Measurements from ENCODE around the gene MED13L. TPM values are rescaled to one million over a fixed set of nuclear protein-coding genes. Genes with fewer than 3 reads are reported as not detected.

The MED13L gene
- total and polyA plus RNA-seq, 11 donors: 12.2 to 84.1 (median 60.2) TPM

DNA sequence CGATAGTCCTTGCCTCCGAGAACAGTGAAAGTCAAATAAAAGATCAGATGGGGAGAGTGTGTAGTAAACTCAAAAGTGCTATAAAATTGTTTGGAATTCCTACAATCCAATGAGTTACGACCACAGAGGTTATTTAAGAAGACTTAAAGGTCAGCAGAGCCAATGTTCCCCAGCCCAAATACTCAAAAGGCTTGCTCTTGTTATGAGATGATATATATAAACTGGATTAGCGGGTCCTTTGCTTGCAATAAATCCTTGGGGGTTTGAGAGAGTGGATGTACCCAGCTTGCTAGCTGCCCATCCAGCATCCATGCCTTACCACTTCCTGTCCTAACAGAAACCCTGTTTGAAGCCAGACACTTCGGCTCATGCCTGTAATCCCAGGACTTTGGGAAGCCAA is 29.0 kb upstream of the MED13L start:
- no peaks in the 10 kb centered on the region for H3K27me3 ChIP-seq
- H3K4me1 ChIP-seq: peaks cover 0 to 20% (median 0%) of the 10 kb centered on the region in 12 donors
- TF ChIP-seq POLR2A (IDR thresholded peaks at IDR 0.05): no peak
- TF ChIP-seq, protein P1, sequence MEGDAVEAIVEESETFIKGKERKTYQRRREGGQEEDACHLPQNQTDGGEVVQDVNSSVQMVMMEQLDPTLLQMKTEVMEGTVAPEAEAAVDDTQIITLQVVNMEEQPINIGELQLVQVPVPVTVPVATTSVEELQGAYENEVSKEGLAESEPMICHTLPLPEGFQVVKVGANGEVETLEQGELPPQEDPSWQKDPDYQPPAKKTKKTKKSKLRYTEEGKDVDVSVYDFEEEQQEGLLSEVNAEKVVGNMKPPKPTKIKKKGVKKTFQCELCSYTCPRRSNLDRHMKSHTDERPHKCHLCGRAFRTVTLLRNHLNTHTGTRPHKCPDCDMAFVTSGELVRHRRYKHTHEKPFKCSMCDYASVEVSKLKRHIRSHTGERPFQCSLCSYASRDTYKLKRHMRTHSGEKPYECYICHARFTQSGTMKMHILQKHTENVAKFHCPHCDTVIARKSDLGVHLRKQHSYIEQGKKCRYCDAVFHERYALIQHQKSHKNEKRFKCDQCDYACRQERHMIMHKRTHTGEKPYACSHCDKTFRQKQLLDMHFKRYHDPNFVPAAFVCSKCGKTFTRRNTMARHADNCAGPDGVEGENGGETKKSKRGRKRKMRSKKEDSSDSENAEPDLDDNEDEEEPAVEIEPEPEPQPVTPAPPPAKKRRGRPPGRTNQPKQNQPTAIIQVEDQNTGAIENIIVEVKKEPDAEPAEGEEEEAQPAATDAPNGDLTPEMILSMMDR (IDR thresholded peaks at IDR 0.05): no peak
- WGBS, 4 donors: 90 to 96% (median 93%) methylated on average over 5 of the region's 5 CpGs
- intact Hi-C loops (cut with DNase I): no loop called here
- H3K4me3 ChIP-seq: no peak overlapping the region
- no peaks in the 10 kb centered on the region for H3K36me3 ChIP-seq
- no peak overlapping the region for H3K27ac ChIP-seq
- peaks cover 0 to 16% (median 5%) of the 10 kb centered on the region in 12 donors for H3K9me3 ChIP-seq
- ATAC-seq (no peak), DNase-seq (no peak)

DNA sequence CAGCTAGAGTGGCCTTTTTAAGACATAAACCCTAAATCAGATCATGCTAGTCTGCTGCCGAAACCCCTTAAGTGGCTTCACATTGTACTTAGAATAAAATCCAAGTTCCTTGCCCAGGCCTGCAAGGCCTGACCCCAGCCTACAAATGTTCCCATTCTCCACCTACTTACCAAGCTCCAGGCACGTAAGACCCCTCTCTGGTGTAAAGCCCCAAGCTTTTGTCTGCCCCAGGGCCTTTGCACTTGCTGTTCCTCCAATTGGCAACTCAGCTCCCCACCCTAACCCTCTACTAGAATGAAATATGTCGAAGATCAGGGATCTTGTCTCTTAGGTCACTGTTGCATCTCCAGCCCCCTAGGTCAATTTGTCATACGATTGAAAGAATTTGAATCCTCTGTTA is 27.1 kb upstream of the MED13L start:
- peaks cover 0 to 9% (median 1%) of the 10 kb centered on the region in 12 donors for H3K9me3 ChIP-seq
- WGBS, 4 donors: 97 to 99% (median 97%) methylated on average over 4 of the region's 4 CpGs
- no peak overlapping the region for H3K27ac ChIP-seq
- no peak for ATAC-seq
- no peaks in the 10 kb centered on the region for H3K27me3 ChIP-seq
- H3K36me3 ChIP-seq: no peaks in the 10 kb centered on the region
- no peak for DNase-seq
- H3K4me1 ChIP-seq: peaks cover 0 to 26% (median 0%) of the 10 kb centered on the region in 12 donors
- intact Hi-C loops (cut with DNase I): no loop called here
- no peak overlapping the region for H3K4me3 ChIP-seq
- TF ChIP-seq POLR2A (IDR thresholded peaks at IDR 0.05): no peak
- TF ChIP-seq, protein P1 (IDR thresholded peaks at IDR 0.05): no peak

DNA sequence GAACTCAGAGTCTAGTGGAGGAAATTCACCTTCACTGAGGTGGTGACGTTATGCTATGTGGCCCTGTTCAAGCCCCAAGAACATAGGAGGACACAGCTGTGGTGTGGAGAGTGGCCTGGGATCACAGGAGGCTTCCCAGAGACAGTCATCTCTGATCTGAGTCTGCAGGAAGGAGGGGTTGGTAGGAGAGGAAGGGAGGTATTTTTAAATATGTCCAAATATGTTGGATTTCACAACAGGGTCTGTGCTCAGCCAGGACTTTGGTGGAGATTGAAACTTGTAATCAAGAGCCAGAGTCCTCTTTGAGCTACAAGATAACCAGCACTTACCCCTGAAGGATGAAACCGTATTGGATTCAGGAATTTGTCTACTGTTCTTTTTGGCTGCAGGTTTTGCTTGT is 26.4 kb upstream of the MED13L start:
- Histone ChIP-seq H3K4me1 (peaks cover 0 to 33% (median 0%) of the 10 kb centered on the region in 12 donors), H3K27ac (no peak overlapping the region), H3K9me3 (peaks cover 0 to 2% (median 0%) of the 10 kb centered on the region in 12 donors), H3K4me3 (no peak overlapping the region), H3K27me3 (no peaks in the 10 kb centered on the region), H3K36me3 (no peaks in the 10 kb centered on the region)
- ATAC-seq (peak; percentile 30 to 70 (median 54)), DNase-seq (no peak)
- WGBS, 4 donors: 59 to 80% (median 72%) methylated on average over 2 of the region's 2 CpGs
- intact Hi-C loops (cut with DNase I): no loop called here
- TF ChIP-seq POLR2A (IDR thresholded peaks at IDR 0.05): no peak

DNA sequence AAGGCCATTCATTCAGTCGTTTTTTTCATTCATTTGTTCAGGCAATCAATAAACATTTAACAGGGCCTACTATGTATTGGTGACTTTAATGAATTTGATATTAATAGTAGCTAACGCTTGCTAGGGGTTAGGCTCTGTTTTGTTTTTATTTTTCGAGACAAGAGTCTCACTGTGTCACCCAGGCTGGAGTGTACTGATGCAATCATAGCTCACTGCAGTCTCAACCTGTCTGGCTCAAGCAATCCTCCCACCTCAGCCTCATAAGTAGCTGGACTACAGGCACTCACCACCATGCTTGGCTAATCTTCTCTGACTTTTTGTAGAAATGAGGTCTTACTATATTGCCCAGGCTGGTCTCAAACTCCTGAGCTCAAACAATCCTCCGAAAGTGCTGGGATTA is 25.6 kb upstream of the MED13L start:
- H3K4me3 ChIP-seq: no peak overlapping the region
- no peak for ATAC-seq
- WGBS, 4 donors: 79 to 89% (median 85%) methylated on average over 4 of the region's 4 CpGs
- no peaks in the 10 kb centered on the region for H3K9me3 ChIP-seq
- DNase-seq: no peak
- no peaks in the 10 kb centered on the region for H3K36me3 ChIP-seq
- H3K4me1 ChIP-seq: peaks cover 0 to 36% (median 0%) of the 10 kb centered on the region in 12 donors
- no peak overlapping the region for H3K27ac ChIP-seq
- TF ChIP-seq, protein P1 (IDR thresholded peaks at IDR 0.05): no peak
- TF ChIP-seq POLR2A (IDR thresholded peaks at IDR 0.05): no peak
- intact Hi-C loops (cut with DNase I): no loop called here
- H3K27me3 ChIP-seq: no peaks in the 10 kb centered on the region

Measured in heart left ventricle (tissue), 16 donors.